Cardiac muscle cell (in vitro differentiated cells and primary cell): ENCODE measurements around the gene PLLP. TPM values are rescaled to one million over a fixed set of nuclear protein-coding genes. Genes with fewer than 3 reads are reported as not detected.
A peak's percentile ranks its signal among the peaks of the same experiment; 100 is the strongest.

ENCODE experiments used
- DNase-seq, 2 donors: peaks; one replicate each; pipeline versions ENCODE4 v3.0.0 to v3.0.0-alpha.2; 2010 to 2017; ENCODE audit warnings: low read depth in 1 of 2, low spot score in 1 of 2
- H3K27ac ChIP-seq: fragments of 200-600 bp; sonication (generic); 2 replicates; pipeline ENCODE4 v1.5.1; 2016
- H3K27me3 ChIP-seq: fragments of 200-600 bp; sonication (generic); 2 replicates; pipeline ENCODE4 v1.6.0; 2016; ENCODE audit warnings: control low read depth
- H3K36me3 ChIP-seq: fragments of 200-600 bp; sonication (generic); 2 replicates; pipeline ENCODE4 v1.5.1; 2016; ENCODE audit warnings: control low read depth
- H3K4me1 ChIP-seq: fragments of 200-600 bp; sonication (generic); 2 replicates; pipeline ENCODE4 v1.8.1; 2017; ENCODE audit warnings: low read depth, mild to moderate bottlenecking, mixed run types
- H3K4me3 ChIP-seq: fragments of 200-600 bp; sonication (generic); 2 replicates; pipeline ENCODE4 v1.5.1; 2016; ENCODE audit warnings: mild to moderate bottlenecking
- H3K9me3 ChIP-seq: fragments of 200-600 bp; sonication (generic); 2 replicates; pipeline ENCODE4 v1.5.1; 2017; ENCODE audit warnings: low read depth, mild to moderate bottlenecking, control low read depth
- polyA plus RNA-seq: library from polyadenylated mRNA; unstranded; fragments of >200 nt; fragmentation: Nextera tagmentation; extraction: Ambion mirVana; gene quantifications from 2 replicates; pipeline ENCODE4 v1.2.1, GENCODE V29; 2016
- total RNA-seq: library from RNA; depleted of rRNA; stranded (reverse); fragments of >200 nt; gene quantifications from 2 replicates; pipeline ENCODE4 v1.2.3, GENCODE V29; 2016
- TF ChIP-seq, protein P1 (sequence below): IDR thresholded peaks from 2 replicates; pipeline ENCODE4 v1.5.1; 2012; ENCODE audit warnings: low read depth, mild to moderate bottlenecking, low read length

The PLLP gene
- total and polyA plus RNA-seq, 2 experiments from 2014 or later = 6.4 to 14.2 TPM

DNA sequence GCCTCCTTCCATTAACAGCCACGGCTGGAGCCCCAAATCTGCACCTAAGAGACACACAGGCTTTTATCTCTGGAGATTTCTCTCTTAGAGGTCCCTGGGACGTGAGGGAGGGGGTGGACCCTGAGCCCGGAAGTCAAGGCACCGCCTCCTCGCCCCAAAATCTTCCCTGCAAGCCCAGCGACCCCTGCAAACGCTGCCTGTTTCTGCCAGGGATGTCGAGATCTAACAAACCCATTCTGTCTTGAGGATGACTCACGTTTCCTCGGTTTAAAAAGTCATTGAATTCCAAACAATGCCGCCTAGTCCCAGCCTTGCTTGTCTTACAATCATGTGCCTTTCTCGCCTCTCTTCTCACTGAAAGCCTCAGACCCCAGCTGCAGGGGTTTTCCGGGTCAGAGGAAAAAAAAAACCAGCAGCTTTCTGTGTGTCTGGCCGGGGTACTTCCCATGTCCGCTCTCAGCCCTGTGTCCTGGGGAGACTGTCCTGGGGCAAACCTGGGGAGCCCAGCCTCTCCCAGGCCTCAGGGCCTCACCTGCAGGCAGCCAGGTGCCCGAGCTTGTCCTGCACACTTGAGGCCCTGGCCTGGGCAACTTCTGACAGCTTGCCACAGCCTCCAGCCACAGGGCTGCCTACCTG lies 24.1 kb downstream of the PLLP start:
- Histone ChIP-seq H3K4me3 (no peak overlapping the region), H3K36me3 (no peaks in the 10 kb centered on the region), H3K27me3 (no peaks in the 10 kb centered on the region), H3K9me3 (no peaks in the 10 kb centered on the region), H3K4me1 (no peaks in the 10 kb centered on the region), H3K27ac (no peak overlapping the region)
- DNase-seq = peak in 1 of 2 donors; percentile 77
- TF ChIP-seq, protein P1, sequence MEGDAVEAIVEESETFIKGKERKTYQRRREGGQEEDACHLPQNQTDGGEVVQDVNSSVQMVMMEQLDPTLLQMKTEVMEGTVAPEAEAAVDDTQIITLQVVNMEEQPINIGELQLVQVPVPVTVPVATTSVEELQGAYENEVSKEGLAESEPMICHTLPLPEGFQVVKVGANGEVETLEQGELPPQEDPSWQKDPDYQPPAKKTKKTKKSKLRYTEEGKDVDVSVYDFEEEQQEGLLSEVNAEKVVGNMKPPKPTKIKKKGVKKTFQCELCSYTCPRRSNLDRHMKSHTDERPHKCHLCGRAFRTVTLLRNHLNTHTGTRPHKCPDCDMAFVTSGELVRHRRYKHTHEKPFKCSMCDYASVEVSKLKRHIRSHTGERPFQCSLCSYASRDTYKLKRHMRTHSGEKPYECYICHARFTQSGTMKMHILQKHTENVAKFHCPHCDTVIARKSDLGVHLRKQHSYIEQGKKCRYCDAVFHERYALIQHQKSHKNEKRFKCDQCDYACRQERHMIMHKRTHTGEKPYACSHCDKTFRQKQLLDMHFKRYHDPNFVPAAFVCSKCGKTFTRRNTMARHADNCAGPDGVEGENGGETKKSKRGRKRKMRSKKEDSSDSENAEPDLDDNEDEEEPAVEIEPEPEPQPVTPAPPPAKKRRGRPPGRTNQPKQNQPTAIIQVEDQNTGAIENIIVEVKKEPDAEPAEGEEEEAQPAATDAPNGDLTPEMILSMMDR = no peak

DNA sequence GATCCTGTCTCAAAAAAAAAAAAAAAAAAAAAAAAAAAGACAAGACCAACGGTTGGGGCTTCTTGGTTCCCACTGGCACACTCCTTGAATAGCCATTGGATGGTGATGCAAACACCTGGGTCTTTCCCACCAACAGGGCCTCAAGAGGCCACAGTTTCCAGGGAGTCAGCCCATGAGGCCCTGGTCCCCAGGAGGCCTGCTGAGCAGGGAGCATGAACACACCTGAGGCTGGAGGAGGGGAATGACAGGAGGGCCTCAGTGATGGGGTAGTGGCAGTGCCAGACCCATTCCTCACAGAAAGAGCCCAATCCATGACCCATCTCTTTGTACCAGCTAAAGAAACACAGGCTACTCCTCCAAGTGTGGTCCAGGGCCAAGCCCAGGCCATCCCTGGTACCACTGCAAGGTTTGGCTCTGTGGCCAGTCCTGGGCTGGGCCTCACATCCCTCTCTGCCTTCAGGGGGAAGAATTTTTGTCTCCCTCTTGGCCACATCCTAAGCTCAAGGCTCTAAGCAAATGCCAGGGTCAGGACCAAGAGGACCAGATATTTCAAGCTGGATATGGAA lies 25.5 kb downstream of the PLLP start:
- Histone ChIP-seq H3K4me1 (no peaks in the 10 kb centered on the region), H3K27ac (no peak overlapping the region), H3K27me3 (no peaks in the 10 kb centered on the region), H3K4me3 (no peak overlapping the region), H3K36me3 (peaks cover 3% of the 10 kb centered on the region), H3K9me3 (no peaks in the 10 kb centered on the region)
- TF ChIP-seq, protein P1 = no peak
- no peak for DNase-seq

DNA sequence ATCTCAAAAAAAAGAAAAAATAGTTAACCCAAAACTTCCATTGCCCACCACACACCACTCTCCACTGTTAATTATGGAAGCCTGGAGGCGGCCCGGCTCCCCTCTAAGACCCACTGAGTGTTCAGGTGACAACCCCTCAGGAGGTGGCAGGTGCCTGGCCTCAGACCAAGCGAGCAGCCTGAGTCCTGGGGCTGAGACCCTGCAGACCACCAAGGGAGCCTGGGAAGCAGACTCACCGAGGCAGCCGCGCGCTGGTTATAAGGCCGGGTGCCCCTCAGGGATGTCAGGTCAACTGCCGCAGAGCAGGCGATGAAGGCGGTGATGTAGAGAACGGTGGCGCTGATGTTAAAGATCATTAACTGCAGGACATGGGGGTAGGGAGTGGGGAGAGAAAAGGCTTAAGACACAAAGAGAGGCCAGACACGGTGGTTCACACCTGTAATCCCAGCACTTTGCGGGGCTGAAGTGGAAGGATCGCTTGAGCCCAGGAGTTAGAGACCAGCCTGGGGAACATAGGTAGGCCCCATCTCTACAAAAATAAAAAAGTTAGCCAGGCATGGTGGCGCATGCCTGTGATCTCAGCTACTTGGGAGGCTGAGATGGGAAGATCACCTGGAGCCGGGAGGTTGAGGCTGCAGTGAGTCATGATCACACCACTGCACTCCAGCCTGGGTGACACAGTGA lies 26.1 kb downstream of the PLLP start:
- TF ChIP-seq, protein P1 = no peak
- H3K36me3 ChIP-seq = peaks cover 3% of the 10 kb centered on the region
- H3K27ac ChIP-seq = no peak overlapping the region
- no peaks in the 10 kb centered on the region for H3K4me1 ChIP-seq
- H3K9me3 ChIP-seq = no peaks in the 10 kb centered on the region
- H3K27me3 ChIP-seq = no peaks in the 10 kb centered on the region
- no peak overlapping the region for H3K4me3 ChIP-seq
- DNase-seq = no peak

DNA sequence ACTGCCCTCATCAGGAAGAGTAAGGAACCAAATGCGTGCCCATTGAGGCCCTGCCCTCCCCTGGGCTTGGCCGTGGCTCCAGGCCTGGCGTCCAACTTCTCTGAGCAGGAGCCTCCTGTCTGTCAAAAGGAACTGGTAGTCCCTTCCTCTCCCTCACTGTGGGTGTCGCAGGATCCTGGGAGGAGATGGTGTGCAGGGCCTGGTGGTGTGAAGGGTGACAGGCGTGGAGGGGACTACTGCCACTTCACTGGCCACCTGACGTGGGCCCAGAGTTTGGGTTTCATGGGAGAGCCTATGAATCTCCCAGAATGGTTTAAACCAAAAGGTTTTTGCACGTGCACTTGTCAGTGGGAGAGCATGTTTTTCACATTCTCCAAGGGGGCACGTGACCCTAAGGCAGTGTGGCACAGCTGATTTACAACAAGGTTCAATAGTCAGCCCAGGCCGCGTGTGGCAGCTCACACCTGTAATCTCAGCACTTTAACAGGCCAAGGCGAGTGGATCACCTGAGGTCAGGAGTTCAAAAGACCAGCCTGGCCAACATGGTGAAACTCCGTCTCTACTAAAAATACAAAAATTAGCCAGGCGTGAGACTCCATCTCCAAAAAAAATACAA lies 26.9 kb downstream of the PLLP start:
- Histone ChIP-seq H3K36me3 (peaks cover 10% of the 10 kb centered on the region), H3K27ac (peak overlapping the region; percentile 39), H3K4me1 (no peaks in the 10 kb centered on the region), H3K9me3 (no peaks in the 10 kb centered on the region), H3K27me3 (no peaks in the 10 kb centered on the region), H3K4me3 (no peak overlapping the region)
- DNase-seq = no peak
- TF ChIP-seq, protein P1 = no peak

DNA sequence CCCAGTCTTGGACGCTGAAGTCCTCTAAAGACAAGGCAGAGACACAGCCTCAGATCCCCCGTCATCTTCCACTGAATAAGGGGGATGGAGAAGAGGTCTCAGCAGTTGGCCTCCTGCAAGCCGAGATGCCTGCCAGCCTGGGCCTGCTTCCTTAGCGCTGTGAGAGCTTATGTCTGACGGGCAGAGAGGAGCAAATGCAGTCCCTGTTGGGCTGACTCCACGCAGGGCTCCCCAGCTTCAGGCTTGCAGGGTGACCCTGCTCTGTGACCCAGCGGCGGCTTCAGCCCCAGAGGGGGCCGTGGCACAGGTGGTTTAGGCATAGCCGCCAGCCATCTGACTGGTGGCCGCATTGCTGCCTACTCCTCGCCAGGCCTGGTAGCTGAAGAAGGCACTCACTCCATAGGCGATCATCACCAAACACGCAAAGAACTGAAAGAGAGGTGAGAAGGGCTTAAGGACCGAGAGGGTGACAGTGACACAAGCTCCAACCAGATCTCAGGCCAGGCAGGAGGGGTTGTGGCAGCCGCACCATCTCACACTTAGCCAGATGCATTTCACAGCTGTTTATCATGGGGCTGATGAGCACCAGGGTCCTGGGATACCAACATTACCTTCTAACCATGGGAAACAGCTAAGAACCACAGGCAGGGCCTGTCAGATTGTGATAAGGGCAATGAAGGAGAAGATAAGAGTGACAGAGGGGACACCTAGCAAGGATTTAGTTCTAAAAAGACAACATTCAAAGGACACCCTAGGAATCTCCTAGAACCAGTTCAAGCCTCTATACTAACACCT lies 27.7 kb downstream of the PLLP start:
- H3K27ac ChIP-seq = peak overlapping the region; percentile 73
- H3K36me3 ChIP-seq = peaks cover 18% of the 10 kb centered on the region
- no peaks in the 10 kb centered on the region for H3K27me3 ChIP-seq
- H3K9me3 ChIP-seq = no peaks in the 10 kb centered on the region
- H3K4me1 ChIP-seq = no peaks in the 10 kb centered on the region
- H3K4me3 ChIP-seq = no peak overlapping the region
- TF ChIP-seq, protein P1 = no peak
- no peak for DNase-seq
